Activated CD8-positive, alpha-beta memory T cell treated with anti-CD3 and anti-CD28 coated beads, Interleukin-2, amount 50 U/mL, for 1 hour (primary cell): ENCODE measurements around the gene CTSC.
"Not testable (repeated sequence)": the region's sequence is repeated elsewhere in the genome, so short reads cannot be mapped to it uniquely, and the experiment has no call there.

Experiments used
- DNase-seq: peaks from one replicate; pipeline ENCODE4 v3.0.0-alpha.2; 2020; ENCODE audit errors: extremely low read depth

The CTSC gene

DNA sequence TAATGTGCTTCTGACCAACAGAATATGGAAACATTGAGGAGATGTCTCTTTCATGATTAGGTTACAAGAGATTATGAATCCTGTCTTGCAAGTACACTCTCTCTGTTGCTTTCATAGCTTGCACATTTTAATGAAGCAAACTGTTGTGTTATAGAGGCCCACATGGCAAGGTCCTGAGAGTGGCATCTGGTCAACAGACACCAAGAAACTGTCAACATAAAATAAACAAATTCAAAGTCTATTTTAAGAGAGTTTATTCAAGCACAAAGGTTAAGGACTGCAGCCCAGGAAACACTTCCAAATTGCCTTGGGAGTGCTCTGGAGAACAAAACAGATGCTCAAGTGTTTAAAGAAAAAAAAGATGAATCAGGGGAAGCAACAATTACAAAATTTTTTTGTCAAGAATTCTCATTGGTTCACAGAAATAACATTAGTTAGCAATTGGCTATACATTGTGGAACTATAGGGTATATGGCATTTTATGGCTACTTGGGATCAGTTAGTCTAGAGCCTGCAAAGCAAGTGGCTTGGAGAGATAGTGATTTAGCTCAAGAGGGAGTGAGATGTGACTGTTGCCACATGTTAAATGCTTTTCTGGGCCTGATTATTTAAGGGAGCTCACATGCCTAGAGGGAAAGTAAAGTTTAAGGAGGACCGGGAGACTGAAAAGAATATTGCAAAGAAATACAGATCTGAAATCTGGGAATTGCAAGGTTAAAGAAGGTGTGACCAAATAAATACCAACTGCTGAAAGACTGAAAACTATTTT lies 54.6 kb downstream of the CTSC start:
- no peak for DNase-seq

DNA sequence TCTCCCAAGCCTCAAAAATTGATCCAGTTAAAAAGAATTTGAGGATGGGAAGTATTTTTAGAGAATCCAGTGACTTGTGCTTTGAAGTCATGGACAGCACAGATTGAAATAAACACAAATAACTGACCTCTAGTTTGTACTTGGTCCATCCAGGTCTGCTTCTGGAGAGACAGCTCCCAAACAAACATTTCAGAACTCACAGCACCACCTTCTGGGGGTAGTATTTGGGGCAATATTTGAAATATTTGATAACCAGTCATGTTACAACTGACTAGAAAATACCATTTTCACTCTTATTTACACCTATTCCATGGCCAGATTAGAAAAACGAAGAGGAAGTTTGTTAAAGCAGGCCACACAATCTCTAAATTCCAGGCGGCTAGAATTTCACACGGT lies 56.2 kb downstream of the CTSC start:
- DNase-seq = no peak

DNA sequence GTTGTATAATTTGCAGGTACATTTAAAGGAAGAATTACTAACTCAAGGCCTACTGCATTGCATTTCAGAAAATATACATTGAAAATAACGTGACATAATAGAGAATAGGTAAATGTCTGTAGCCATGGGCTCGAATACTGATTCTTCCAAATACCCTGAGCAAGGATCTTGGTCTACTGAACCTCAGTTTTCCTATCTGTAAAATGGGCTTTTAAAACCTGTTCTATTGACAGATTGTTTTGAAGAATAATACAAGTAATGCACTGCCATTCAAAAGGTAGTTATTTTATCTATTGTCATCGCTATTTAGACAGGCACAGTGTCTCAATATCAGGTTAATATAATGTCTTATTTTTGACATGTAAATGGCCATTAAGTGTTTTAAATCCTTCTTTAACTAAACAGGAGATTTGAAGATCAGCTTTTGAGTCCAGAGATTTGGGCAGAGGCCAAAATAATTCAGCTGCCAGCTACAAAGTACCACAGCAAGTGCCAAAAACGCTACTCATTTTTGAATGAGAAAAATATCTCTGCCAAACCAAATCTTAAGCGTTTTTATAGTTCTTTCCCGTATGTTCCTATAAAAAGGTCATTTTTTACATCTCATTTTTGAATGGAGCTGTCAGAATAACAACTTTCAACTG lies 56.7 kb downstream of the CTSC start:
- DNase-seq = no peak

DNA sequence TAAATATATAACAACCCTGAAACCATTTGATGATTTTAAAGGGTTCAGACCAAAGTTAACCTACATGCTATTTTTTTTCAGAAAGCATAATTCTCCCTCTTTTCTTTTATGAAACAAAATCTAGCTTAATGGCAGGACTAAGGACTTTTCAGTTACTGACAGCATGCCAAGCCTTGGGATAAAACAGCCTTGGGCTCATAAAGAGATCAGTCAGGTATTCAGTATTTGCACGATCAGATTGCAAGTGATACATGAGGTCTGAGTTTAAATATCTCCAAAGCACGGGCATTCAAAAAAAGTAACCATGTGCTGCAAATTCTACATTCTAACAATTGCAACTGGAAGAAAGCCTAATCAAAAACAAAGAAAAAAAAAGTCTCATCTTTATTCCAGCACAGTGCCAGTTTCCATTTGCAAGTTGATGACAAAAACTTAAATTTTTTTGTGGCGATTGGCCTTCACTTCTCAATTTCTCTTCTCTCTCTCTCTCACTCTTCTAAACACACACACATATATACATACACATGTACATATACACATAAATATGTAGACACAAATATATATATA lies 60.1 kb downstream of the CTSC start:
- DNase-seq = no peak

DNA sequence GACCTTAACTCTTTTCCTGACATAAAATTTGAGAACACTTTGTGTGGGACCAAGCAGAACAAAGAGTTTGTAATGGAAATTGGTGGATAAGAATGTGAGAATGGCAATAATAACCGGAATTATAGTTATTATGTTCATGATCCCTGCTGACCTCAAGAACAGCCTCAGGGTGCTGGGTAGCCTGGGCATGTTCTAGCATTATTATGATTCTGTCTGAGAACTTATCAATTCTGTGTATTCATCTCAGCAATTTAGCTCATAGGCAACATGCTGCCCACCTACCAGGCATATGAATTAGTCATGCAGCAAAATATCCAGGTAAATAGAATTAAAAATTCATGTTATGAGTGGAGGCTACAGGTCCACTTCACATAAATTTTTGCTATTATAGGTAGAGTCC lies 61.9 kb downstream of the CTSC start:
- no peak for DNase-seq

DNA sequence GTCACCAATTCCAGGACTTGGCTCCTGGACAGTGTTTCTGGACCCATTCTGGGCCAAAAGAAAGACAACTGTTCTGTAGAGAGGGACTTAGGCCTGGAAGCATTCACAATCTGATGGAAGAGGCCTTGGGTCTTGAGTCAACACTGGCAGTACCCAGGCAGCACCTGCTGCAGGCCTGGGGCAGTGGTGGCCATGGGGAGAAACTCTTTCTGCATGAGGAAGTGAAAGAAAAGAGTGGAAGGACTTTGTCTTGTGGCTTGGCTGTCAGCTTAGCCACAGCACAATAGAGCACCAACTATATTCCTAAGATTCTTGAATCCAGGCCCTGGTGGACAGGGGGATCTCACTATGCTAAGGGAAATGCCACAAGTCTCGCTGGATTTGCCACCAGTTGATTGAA lies 70.6 kb downstream of the CTSC start:
- no peak for DNase-seq

DNA sequence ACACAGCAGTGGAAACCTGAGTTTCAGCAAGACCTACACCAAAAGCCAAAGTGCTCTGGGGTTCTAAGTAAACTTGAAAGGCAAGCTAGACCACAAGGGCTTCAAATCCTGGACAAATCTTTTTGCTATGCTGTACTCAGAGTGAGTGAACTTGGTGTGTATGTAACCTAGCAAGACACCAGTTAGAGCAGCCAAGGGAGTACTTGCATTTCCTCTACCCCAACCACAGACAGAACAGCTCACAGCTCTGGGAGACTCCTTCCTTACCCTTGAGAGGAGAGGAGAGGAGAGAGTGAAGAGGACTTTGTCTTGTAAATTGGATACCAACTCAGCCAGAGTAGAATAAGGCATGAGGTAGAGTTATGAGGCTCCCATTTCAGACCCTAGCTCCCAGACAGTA lies 71.4 kb downstream of the CTSC start:
- DNase-seq = no peak

DNA sequence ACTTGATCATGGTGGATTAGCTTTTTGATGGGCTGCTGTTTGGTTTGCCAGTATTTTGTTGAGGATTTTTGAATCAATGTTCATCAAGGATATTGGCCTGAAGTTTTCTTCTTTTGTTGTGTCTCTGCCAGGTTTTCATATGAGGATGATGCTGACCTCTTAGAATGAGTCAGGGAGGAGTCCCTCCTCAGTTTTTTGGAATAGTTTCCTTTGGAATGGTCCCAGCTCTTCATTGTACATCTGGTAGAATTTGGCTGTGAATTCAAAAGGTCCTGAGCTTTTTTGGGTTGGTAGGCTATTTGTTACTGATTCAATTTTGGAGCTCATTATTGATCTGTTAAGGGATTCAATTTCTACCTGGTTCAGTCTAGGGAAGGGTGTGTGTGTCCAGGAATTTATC lies 78.1 kb downstream of the CTSC start:
- no peak for DNase-seq

DNA sequence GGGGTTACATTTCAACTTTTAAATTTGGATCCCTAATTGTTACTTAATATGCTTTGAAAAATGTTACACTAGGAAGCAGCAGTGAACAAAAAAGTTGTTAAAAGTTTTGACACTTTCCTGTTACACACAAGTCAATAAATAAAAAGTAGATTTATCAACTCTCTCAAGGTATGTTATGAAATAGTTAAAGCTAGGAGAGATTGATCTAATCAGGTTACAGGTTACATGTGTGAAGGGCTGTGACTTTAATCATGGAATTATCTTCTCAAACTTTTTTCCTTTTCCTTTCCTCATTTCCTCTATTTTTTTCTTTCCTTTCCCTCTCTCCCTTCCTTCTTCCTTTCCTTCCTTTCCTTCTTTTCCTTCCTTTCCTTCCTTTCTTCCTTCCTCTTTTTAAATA lies 85.3 kb downstream of the CTSC start:
- DNase-seq = no peak

DNA sequence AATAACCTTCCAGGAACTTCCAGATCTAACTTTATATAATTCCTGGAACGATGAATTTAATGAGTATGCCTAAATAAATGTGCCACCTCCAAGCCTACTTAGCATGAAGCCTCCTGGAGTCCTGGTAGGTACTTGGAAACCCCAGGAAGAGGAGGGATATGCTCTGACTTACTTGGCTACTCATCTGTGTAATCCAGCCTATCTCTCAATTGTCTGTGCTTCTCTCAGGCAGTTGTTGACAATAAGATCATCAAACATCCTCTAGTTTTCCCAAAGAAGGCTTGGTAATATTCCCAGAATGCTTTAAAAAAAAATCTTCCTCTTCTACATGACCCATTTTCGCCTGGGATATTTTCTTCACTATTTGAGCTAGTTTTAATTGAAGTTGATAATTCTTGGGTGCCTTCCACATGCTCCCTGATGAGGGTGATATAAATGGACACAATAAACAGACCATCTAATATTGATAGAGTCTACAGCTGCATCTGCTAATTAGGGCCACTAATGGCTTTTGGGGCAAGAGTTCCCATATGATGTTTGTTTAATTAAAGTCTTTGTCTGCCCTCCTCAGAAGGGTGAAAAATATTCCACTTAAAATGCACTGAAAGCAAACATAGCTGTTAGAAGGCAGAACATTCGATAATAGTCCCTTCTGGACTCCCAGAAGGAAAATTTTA lies 86.8 kb downstream of the CTSC start:
- DNase-seq = no peak

DNA sequence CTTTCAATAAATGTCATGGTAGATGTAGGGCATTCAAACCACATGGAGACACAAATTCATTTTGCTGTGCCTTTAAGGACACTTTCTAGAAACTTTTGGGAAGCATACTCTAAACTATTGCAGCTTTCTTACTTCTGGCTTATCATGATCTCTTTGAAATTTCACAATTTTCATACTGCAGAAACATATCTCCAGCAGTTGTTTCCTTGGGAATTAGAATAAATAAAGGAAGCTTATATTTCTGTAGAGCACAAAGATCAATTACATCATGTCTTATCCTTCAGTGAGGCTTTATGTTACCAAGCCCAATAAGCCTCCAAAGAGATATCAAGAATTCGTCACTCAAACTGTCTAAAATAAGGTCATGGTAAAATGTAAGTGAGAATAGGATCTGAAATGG lies 87.8 kb downstream of the CTSC start:
- no peak for DNase-seq

DNA sequence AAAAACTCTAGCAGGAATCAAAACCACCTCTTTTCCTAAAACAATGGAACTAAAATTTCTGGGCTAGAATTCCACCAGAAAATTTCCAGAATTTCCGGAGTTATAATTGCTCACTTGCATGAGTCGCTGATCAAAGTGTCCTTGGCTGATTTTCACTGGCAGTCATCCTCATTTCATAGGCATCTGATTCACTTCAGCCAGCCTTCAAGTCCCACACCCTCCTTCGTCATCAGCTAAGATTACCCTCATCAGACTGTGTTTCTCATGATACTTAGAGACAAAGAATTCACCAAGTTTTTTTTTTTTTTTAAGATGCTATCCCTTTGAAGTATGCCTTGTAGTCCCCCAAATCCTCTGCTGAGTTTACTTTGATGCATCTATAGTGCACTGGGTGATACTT lies 90.8 kb downstream of the CTSC start:
- no peak for DNase-seq

DNA sequence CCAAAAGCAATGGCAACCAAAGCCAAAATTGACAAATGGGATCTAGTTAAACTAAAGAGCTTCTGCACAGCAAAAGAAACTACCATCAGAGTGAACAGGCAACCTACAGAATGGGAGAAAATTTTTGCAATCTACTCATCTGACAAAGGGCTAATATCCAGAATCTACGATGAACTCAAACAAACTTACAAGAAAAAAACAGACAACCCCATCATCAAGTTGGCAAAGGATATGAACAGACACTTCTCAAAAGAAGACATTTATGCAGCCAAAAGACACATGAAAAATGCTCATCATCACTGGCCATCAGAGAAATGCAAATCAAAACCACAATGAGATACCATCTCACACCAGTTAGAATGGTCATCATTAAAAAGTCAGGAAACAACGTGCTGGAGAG lies 92.0 kb downstream of the CTSC start:
- DNase-seq = not testable (repeated sequence)
